Endodermal cell (in vitro differentiated cells): ENCODE data around the gene LNPK. TPM values are rescaled to one million over a fixed set of nuclear protein-coding genes. Genes with fewer than 3 reads are reported as not detected.

Source experiments
- DNase-seq: peaks from one replicate; pipeline ENCODE4 v3.0.0-alpha.2; 2017
- H3K27ac ChIP-seq: 2 replicates; pipeline ENCODE4 v1.5.1; 2013; ENCODE audit warnings: mild to moderate bottlenecking, low read depth, low read length, moderate library complexity
- H3K27me3 ChIP-seq: 2 replicates; pipeline ENCODE4 v1.6.1; 2013; ENCODE audit warnings: mild to moderate bottlenecking, low read length, moderate library complexity; ENCODE audit not compliant: insufficient read depth, control insufficient read depth, poor library complexity, severe bottlenecking
- H3K36me3 ChIP-seq: 2 replicates; pipeline ENCODE4 v1.7.0; 2013; ENCODE audit warnings: mild to moderate bottlenecking, low read length, moderate library complexity; ENCODE audit not compliant: control insufficient read depth, insufficient read depth
- H3K4me1 ChIP-seq: one replicate; pipeline ENCODE4 v1.7.0; 2013; ENCODE audit warnings: low read length; ENCODE audit not compliant: control insufficient read depth, insufficient read depth
- H3K4me3 ChIP-seq: 2 replicates; pipeline ENCODE4 v1.5.1; 2013; ENCODE audit warnings: mild to moderate bottlenecking, low read length, moderate library complexity
- H3K9ac ChIP-seq: 2 replicates; pipeline ENCODE4 v1.6.1; 2013; ENCODE audit warnings: mild to moderate bottlenecking, low read length, moderate library complexity; ENCODE audit not compliant: poor library complexity, severe bottlenecking; ENCODE audit errors: extremely low read depth
- H3K9me3 ChIP-seq: 2 replicates; pipeline ENCODE4 v1.6.1; 2013; ENCODE audit warnings: mild to moderate bottlenecking, low read length, moderate library complexity; ENCODE audit not compliant: control insufficient read depth
- H3K27ac Mint-ChIP-seq: 2 replicates; pipeline ENCODE4 v1.8.0; 2020; ENCODE audit warnings: mixed read lengths
- H3K27me3 Mint-ChIP-seq: 2 replicates; pipeline ENCODE4 v1.8.0; 2021; ENCODE audit warnings: mild to moderate bottlenecking, mixed read lengths; ENCODE audit not compliant: insufficient read depth
- H3K36me3 Mint-ChIP-seq: 2 replicates; pipeline ENCODE4 v1.8.0; 2020; ENCODE audit warnings: low read depth, mixed read lengths
- H3K4me1 Mint-ChIP-seq: 2 replicates; pipeline ENCODE4 v1.8.0; 2020; ENCODE audit warnings: mixed read lengths
- H3K4me3 Mint-ChIP-seq: 2 replicates; pipeline ENCODE4 v1.8.0; 2020; ENCODE audit warnings: mild to moderate bottlenecking, moderate library complexity, mixed read lengths
- H3K9me3 Mint-ChIP-seq: 2 replicates; pipeline ENCODE4 v1.8.0; 2020; ENCODE audit warnings: mild to moderate bottlenecking, mixed read lengths
- CTCF ChIP-seq: fragments of 200-600 bp; sonication (generic); conservative IDR thresholded peaks from 2 replicates; pipeline ENCODE4 v1.5.0; 2021; ENCODE audit warnings: antibody characterized with exemption, mild to moderate bottlenecking
- WGBS, 2 experiments: methylation state at CpG; one replicate each; pipeline versions ENCODE4 v1.1.5 to v1.1.7; 2013; ENCODE audit warnings: missing lambda C conversion rate in 2 of 2, mixed read lengths in 1 of 2; ENCODE audit not compliant: insufficient coverage in 1 of 2, insufficient read length in 1 of 2; 5-methylcytosine and 5-hydroxymethylcytosine counted together
- long read RNA-seq, 4 experiments: library from polyadenylated mRNA in 2 of 4; library from RNA in 1 of 4; library from capped mRNA in 1 of 4; stranded (forward) in 3 of 4; unstranded in 1 of 4; transcript quantifications; one replicate each; pipeline ENCODE4 v2.0.0, GENCODE V29; 2020 to 2021; ENCODE audit warnings: inconsistent platforms in 1 of 4
- polyA plus RNA-seq, 2 experiments: library from polyadenylated mRNA; stranded (reverse); fragments of 50-300 nt; gene quantifications; one replicate each; pipeline ENCODE4 v1.2.3, GENCODE V29; 2013
- total RNA-seq, 2 donors: library from RNA; stranded (reverse); fragmentation: NEBNext Ultra II Directional in 1 of 2; extraction: Animal tissue kit (Norgen Biotek cat#: 25700) in 1 of 2; gene quantifications; 2 replicates in 1 of 2; 3 replicates in 1 of 2; pipeline ENCODE4 v1.2.1, GENCODE V29; 2021

LNPK gene
- total RNA-seq = 10 to 100 TPM; 15.0 to 20.2 TPM
- polyA plus RNA-seq (2013, experiment 1 of 2) = 25.8 TPM
- 26.1 TPM for polyA plus RNA-seq (2013, experiment 2 of 2)
- long read RNA-seq, experiment 1, full-length matches to known transcripts = 1 of 3 reads
- long read RNA-seq, experiment 1, partial matches to known transcripts = 0 of 3 reads
- long read RNA-seq, experiment 1, other reads (novel, unspliced or antisense) = 2 of 3 reads
- long read RNA-seq, experiment 2, full-length matches to known transcripts = 5 of 13 reads
- long read RNA-seq, experiment 2, partial matches to known transcripts = 0 of 13 reads
- long read RNA-seq, experiment 2, other reads (novel, unspliced or antisense) = 8 of 13 reads
- long read RNA-seq, experiment 3, full-length matches to known transcripts = 34 of 44 reads
- long read RNA-seq, experiment 3, partial matches to known transcripts = 1 of 44 reads
- long read RNA-seq, experiment 3, other reads (novel, unspliced or antisense) = 9 of 44 reads
- long read RNA-seq, experiment 4, full-length matches to known transcripts = 3 of 5 reads
- long read RNA-seq, experiment 4, partial matches to known transcripts = 1 of 5 reads
- long read RNA-seq, experiment 4, other reads (novel, unspliced or antisense) = 1 of 5 reads

GRCh38 chr2:176001916-176002687 is at the start of gene LNPK:
LNPK (minus strand) TSS chr2:176002267; CDS start chr2:175995584, 6,683 bp downstream.
- no peaks in the 10 kb centered on the region for H3K36me3 Mint-ChIP-seq
- peak within 1 kb of the TSS; percentile 76 for H3K4me3 Mint-ChIP-seq
- peaks cover 33% of the 10 kb centered on the region for H3K27me3 Mint-ChIP-seq
- H3K9me3 ChIP-seq = no peaks in the 10 kb centered on the region
- H3K36me3 ChIP-seq = no peaks in the 10 kb centered on the region
- peak within 1 kb of the TSS; percentile 94 for H3K4me3 ChIP-seq
- H3K4me1 Mint-ChIP-seq = peaks cover 33% of the 10 kb centered on the region
- H3K27ac ChIP-seq = peak within 1 kb of the TSS; percentile 58
- no peaks in the 10 kb centered on the region for H3K9me3 Mint-ChIP-seq
- no peaks in the 10 kb centered on the region for H3K27me3 ChIP-seq
- H3K4me1 ChIP-seq = no peaks in the 10 kb centered on the region
- H3K27ac Mint-ChIP-seq = peak within 1 kb of the TSS; percentile 56
- no peak for TF ChIP-seq CTCF
- WGBS, 2 experiments = 2% methylated on average over 23 to 57 of the region's 57 CpGs
- peak; percentile 98 for DNase-seq
- peak within 1 kb of the TSS; percentile 52 for H3K9ac ChIP-seq

GRCh38 chr2:176039375-176039774 is 37.3 kb upstream of the LNPK start:
- H3K4me3 ChIP-seq = no peak overlapping the region
- H3K4me1 Mint-ChIP-seq = peaks cover 5% of the 10 kb centered on the region
- peaks cover 2% of the 10 kb centered on the region for H3K4me1 ChIP-seq
- no peak overlapping the region for H3K4me3 Mint-ChIP-seq
- H3K36me3 Mint-ChIP-seq = no peaks in the 10 kb centered on the region
- TF ChIP-seq CTCF = no peak
- H3K27me3 Mint-ChIP-seq = peaks cover 44% of the 10 kb centered on the region
- no peak overlapping the region for H3K27ac Mint-ChIP-seq
- no peak for DNase-seq
- H3K27me3 ChIP-seq = peaks cover 24% of the 10 kb centered on the region
- no peaks in the 10 kb centered on the region for H3K36me3 ChIP-seq
- H3K9me3 Mint-ChIP-seq = peaks cover 2% of the 10 kb centered on the region
- WGBS, 2 experiments = 85 to 93% methylated on average over 2 to 3 of the region's 3 CpGs
- H3K9me3 ChIP-seq = no peaks in the 10 kb centered on the region
- no peak overlapping the region for H3K27ac ChIP-seq
- H3K9ac ChIP-seq = no peak overlapping the region

GRCh38 chr2:176038694-176039093 is 36.6 kb upstream of the LNPK start:
- Mint-ChIP-seq H3K4me3 (no peak overlapping the region), H3K27me3 (peaks cover 46% of the 10 kb centered on the region), H3K9me3 (no peaks in the 10 kb centered on the region), H3K27ac (no peak overlapping the region), H3K36me3 (no peaks in the 10 kb centered on the region), H3K4me1 (peaks cover 5% of the 10 kb centered on the region)
- no peak overlapping the region for H3K4me3 ChIP-seq
- H3K36me3 ChIP-seq = no peaks in the 10 kb centered on the region
- H3K9me3 ChIP-seq = no peaks in the 10 kb centered on the region
- H3K27me3 ChIP-seq = peaks cover 24% of the 10 kb centered on the region
- no peak overlapping the region for H3K9ac ChIP-seq
- 88 to 89% methylated on average over 1 to 2 of the region's 2 CpGs for WGBS, 2 experiments
- DNase-seq = no peak
- TF ChIP-seq CTCF = no peak
- peaks cover 2% of the 10 kb centered on the region for H3K4me1 ChIP-seq
- no peak overlapping the region for H3K27ac ChIP-seq
